GM23338 (cell line): Measurements from ENCODE around the gene SPDL1.

Experiments used
- CTCF ChIP-seq, 2 experiments: fragments of 200-600 bp in 1 of 2; sonication (generic) in 1 of 2; conservative IDR thresholded peaks; 2 replicates each; pipeline versions ENCODE4 v1.5.1 to v1.6.1; 2016 to 2017; ENCODE audit warnings: antibody characterized with exemption in 2 of 2, low read depth in 2 of 2, mild to moderate bottlenecking in 2 of 2, moderate library complexity in 1 of 2
- EZH2 ChIP-seq: fragments of 200-600 bp; sonication (generic); IDR thresholded peaks from one replicate; pipeline ENCODE4 v1.8.0; 2017; ENCODE audit warnings: antibody characterized with exemption, mild to moderate bottlenecking, low read depth; ENCODE audit not compliant: unreplicated experiment

GRCh38 chr5:169577951-169578350 lies 5.6 kb upstream of the SPDL1 start:
- TF ChIP-seq EZH2 (no peak), CTCF (conservative IDR thresholded peaks at IDR 0.05; ENCODE audit: low read depth in 2 of 2) (peak; percentile 63 to 77)
